ENCODE results near the gene TMEM121. TPM values are rescaled to one million over a fixed set of nuclear protein-coding genes. Genes with fewer than 3 reads are reported as not detected.

Gene TMEM121
- total and polyA plus RNA-seq, 2 of the 4 experiments (the other 2 are of a cell fraction) = 2.7 to 6.3 TPM

DNA sequence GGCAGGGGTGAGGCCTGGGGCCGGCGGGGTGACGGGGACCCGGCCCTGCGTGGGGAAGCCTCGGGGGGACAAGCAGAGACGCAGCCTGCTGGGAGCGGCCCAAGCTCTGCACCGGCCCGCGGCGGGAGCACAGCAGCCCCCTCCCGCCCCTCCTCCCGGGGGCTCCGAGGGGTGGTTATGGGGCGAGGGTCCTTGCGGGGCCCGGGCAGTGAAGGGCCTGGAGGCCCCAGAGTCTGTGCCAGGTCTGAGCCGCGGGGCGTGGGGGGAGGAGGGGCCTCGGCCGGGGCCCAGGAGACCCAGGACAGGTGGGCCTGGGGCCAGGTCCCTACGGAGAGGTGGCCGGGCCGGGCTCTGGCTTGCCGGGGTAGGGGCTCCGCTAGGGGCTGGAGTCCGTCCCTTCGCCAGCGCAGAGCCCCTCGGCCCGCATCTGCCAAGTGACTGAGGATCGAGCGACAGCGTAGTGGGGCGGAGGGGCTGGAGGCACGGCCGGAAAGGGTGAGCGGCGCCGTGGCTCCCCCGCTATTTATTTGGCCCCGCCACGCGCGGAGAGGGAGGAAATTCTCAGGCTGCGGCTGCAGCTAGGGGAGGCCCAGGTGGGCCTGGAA is 495 bp downstream of the TMEM121 start:
- Histone ChIP-seq H3K36me3 (ENCODE audit: control insufficient read depth, insufficient read depth, low read length) (no peaks in the 10 kb centered on the region), H2AK9ac (replicated peaks; ENCODE audit: low read depth, low read length, poor library complexity) (peak overlapping the region; percentile 85), H3K18ac (ENCODE audit: low read depth, low read length) (no peak overlapping the region), H4K8ac (ENCODE audit: low read depth in 2 of 2, low read length in 2 of 2) (no peak overlapping the region), H4K5ac (ENCODE audit: low read depth, low read length) (no peak overlapping the region), H3K4me3 (ENCODE audit: insufficient read depth, low read depth, low read length) (peak overlapping the region; percentile 57), H4K91ac (ENCODE audit: insufficient read depth, low read depth, low read length) (no peak overlapping the region), H3K56ac (ENCODE audit: extremely low read depth, insufficient read depth, low read length) (no peak overlapping the region), H3K4me1 (ENCODE audit: control insufficient read depth, insufficient read depth, low read length) (peaks cover 9% of the 10 kb centered on the region; the same call in 1 of the 2 replicates), H3K9me3 (ENCODE audit: control insufficient read depth, insufficient read depth, low read length) (no peaks in the 10 kb centered on the region), H2BK20ac (ENCODE audit: low read depth, low read length) (no peak overlapping the region), H2BK5ac (ENCODE audit: low read depth, low read length, poor library complexity, severe bottlenecking) (no peak overlapping the region), H3K23ac (ENCODE audit: low read depth, low read length) (no peak overlapping the region), H2AFZ (replicated peaks; ENCODE audit: low read length, poor library complexity) (peak overlapping the region; percentile 96), H4K20me1 (ENCODE audit: insufficient read depth, low read length) (0 out of 2 replicates have a peak, but pooled peaks cover 3% of the 10 kb centered on the region), H2BK120ac (ENCODE audit: low read depth, low read length) (no peak overlapping the region), H2AK5ac (ENCODE audit: low read depth, low read length) (no peak overlapping the region), H3K4me2 (ENCODE audit: low read depth, low read length) (peak overlapping the region; percentile 83), H3K79me1 (ENCODE audit: low read depth in 1 of 2, low read length in 2 of 2) (no peaks in the 10 kb centered on the region), H2BK15ac (ENCODE audit: low read depth, low read length) (no peak overlapping the region), H3K27ac (ENCODE audit: insufficient read depth, low read length) (no peak overlapping the region), H3K4ac (ENCODE audit: low read depth, low read length) (no peak overlapping the region), H3K27me3 (ENCODE audit: control insufficient read depth, insufficient read depth, low read length) (no peaks in the 10 kb centered on the region; the same call in 1 of the 2 replicates), H3K9ac (ENCODE audit: low read depth, low read length) (peak overlapping the region; percentile 46), H3K9me1 (ENCODE audit: insufficient read depth, low read length) (no peaks in the 10 kb centered on the region), H3K14ac (replicated peaks; ENCODE audit: low read depth, low read length) (0 out of 2 replicates have a peak overlapping the region, but pooled peaks have one; percentile 3)
- ATAC-seq (ENCODE audit: low read depth) = peak; percentile 1; the same call in 1 of the 2 replicates
- 4% methylated on average over 9 of the region's 48 CpGs; no CpG with 5 or more reads in 1 of the 2 experiments for WGBS, 2 experiments (ENCODE audit: extremely low coverage in 2 of 2, insufficient read length in 1 of 2)
- BruUV-seq (replicated peaks) = no TSS peak
- DNase-seq = no peak
- no peak for TF ChIP-seq RCOR1 (IDR thresholded peaks at IDR 0.05; ENCODE audit: insufficient replicate concordance, low read length)
- no peak for TF ChIP-seq POLR2A (IDR thresholded peaks at IDR 0.05; ENCODE audit: low read depth, low read length)
- TF ChIP-seq MAZ (IDR thresholded peaks at IDR 0.05; ENCODE audit: borderline replicate concordance, low read depth, low read length) = no peak
- TF ChIP-seq RAD21 (IDR thresholded peaks at IDR 0.05; ENCODE audit: low read length) = no peak
- no peak for TF ChIP-seq MXI1 (IDR thresholded peaks at IDR 0.05; ENCODE audit: borderline replicate concordance, low read depth, low read length)
- TF ChIP-seq, protein P1, sequence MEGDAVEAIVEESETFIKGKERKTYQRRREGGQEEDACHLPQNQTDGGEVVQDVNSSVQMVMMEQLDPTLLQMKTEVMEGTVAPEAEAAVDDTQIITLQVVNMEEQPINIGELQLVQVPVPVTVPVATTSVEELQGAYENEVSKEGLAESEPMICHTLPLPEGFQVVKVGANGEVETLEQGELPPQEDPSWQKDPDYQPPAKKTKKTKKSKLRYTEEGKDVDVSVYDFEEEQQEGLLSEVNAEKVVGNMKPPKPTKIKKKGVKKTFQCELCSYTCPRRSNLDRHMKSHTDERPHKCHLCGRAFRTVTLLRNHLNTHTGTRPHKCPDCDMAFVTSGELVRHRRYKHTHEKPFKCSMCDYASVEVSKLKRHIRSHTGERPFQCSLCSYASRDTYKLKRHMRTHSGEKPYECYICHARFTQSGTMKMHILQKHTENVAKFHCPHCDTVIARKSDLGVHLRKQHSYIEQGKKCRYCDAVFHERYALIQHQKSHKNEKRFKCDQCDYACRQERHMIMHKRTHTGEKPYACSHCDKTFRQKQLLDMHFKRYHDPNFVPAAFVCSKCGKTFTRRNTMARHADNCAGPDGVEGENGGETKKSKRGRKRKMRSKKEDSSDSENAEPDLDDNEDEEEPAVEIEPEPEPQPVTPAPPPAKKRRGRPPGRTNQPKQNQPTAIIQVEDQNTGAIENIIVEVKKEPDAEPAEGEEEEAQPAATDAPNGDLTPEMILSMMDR (conservative IDR thresholded peaks at IDR 0.05; ENCODE audit: low read depth, low read length) = no peak
- TF ChIP-seq, protein P2, sequence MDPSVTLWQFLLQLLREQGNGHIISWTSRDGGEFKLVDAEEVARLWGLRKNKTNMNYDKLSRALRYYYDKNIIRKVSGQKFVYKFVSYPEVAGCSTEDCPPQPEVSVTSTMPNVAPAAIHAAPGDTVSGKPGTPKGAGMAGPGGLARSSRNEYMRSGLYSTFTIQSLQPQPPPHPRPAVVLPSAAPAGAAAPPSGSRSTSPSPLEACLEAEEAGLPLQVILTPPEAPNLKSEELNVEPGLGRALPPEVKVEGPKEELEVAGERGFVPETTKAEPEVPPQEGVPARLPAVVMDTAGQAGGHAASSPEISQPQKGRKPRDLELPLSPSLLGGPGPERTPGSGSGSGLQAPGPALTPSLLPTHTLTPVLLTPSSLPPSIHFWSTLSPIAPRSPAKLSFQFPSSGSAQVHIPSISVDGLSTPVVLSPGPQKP (IDR thresholded peaks at IDR 0.05; ENCODE audit: borderline replicate concordance, low read depth, low read length) = no peak
- no peak for TF ChIP-seq SMC3 (IDR thresholded peaks at IDR 0.05; ENCODE audit: low read depth, low read length)
- no peak for TF ChIP-seq BHLHE40 (IDR thresholded peaks at IDR 0.05; ENCODE audit: low read depth, low read length)
- TF ChIP-seq FOS (IDR thresholded peaks at IDR 0.05; ENCODE audit: low read depth, low read length) = no peak
- TF ChIP-seq CEBPB (IDR thresholded peaks at IDR 0.05; ENCODE audit: low read depth, low read length) = no peak
- TF ChIP-seq, protein P3, sequence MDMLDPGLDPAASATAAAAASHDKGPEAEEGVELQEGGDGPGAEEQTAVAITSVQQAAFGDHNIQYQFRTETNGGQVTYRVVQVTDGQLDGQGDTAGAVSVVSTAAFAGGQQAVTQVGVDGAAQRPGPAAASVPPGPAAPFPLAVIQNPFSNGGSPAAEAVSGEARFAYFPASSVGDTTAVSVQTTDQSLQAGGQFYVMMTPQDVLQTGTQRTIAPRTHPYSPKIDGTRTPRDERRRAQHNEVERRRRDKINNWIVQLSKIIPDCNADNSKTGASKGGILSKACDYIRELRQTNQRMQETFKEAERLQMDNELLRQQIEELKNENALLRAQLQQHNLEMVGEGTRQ (IDR thresholded peaks at IDR 0.05; ENCODE audit: low read depth, low read length) = no peak
- no peak for TF ChIP-seq NFE2L2 (IDR thresholded peaks at IDR 0.05; ENCODE audit: low read depth, low read length)
- no peak for TF ChIP-seq MAFK (IDR thresholded peaks at IDR 0.05; ENCODE audit: low read depth, low read length)
- TF ChIP-seq RFX5 (IDR thresholded peaks at IDR 0.05; ENCODE audit: low read depth, low read length) = no peak
- TF ChIP-seq CHD1 (IDR thresholded peaks at IDR 0.05; ENCODE audit: low read depth, low read length) = no peak
- POLR2A ChIA-PET (ENCODE audit: unreplicated experiment) = no interaction called here
- in situ Hi-C loops (cut with MboI; ENCODE audit: low sequenced_read_pairs) (no loop called here), dilution Hi-C loops (cut with HindIII; ENCODE audit: low sequenced_read_pairs, unreplicated experiment) (no loop called here), intact Hi-C loops (cut with micrococcal nuclease) (loop anchor here (5.0 kb wide), 1 partner anchor 35 kb away; the partner anchor contains the start of gene TEDC1)
- CTCF ChIA-PET = no interaction called here

Measured in IMR-90 (cell line).